GM12878 (cell line): ENCODE results near the gene RCAN1. TPM values are rescaled to one million over a fixed set of nuclear protein-coding genes. Genes with fewer than 3 reads are reported as not detected.

Experiments
- ATAC-seq: fragments of 200-7000 bp; cut with Tn5 transposase; 3 replicates; pipeline ENCODE4 v1.9.1; 2020; ENCODE audit warnings: mild to moderate bottlenecking, moderate library complexity
- BruUV-seq: library from RNA; stranded (reverse); fragments of 400-500 nt; replicated peaks from 2 replicates; lab custom pipeline; 2021; lab: Mats Ljungman, UMichigan
- CTCF ChIA-PET: fragments of 300-600 bp; sonication (Branson Sonifier 250); formaldehyde crosslinking; extraction: SDS; loops from one replicate; lab custom pipeline; 2021; ENCODE audit warnings: inconsistent platforms; lab: Yijun Ruan, JAX
- POLR2A ChIA-PET: fragments of 350-600 bp; formaldehyde crosslinking; extraction: SDS; loops from one replicate; lab custom pipeline; 2021; ENCODE audit warnings: inconsistent platforms; lab: Charles Lee
- RAD21 ChIA-PET: fragments of 300-600 bp; sonication (Branson Sonifier 250); formaldehyde crosslinking; loops from one replicate; lab custom pipeline; 2023; ENCODE audit warnings: antibody characterized with exemption; ENCODE audit not compliant: unreplicated experiment; lab: Charles Lee
- SMC1A ChIA-PET: fragments of 300-600 bp; sonication (Branson Sonifier 250); formaldehyde crosslinking; loops from one replicate; lab custom pipeline; 2023; ENCODE audit not compliant: unreplicated experiment, uncharacterized antibody; lab: Charles Lee
- DNase-seq: peaks from one replicate; pipeline ENCODE4 v3.0.0-alpha.2; 2011; ENCODE audit warnings: low read depth, low spot score
- FAIRE-seq: peaks from 3 replicates; lab custom pipeline; 2011; peaks lifted over from hg19 to GRCh38; lab: Jason Lieb, UNC
- H2AFZ ChIP-seq: 2 replicates; pipeline ENCODE4 v1.6.0; 2011; ENCODE audit warnings: low read depth, low read length, control low read depth; ENCODE audit not compliant: control insufficient read depth
- H3K27ac ChIP-seq: 2 replicates; pipeline ENCODE4 v1.5.1; 2011; ENCODE audit warnings: control low read depth; ENCODE audit not compliant: control insufficient read depth, insufficient read depth
- H3K27me3 ChIP-seq, 2 experiments: replicated peaks in 1 of 2; 2 replicates each; pipeline versions ENCODE4 v1.6.0 to v1.6.1; 2011; ENCODE audit warnings: low read length in 1 of 2; ENCODE audit not compliant: control insufficient read depth in 2 of 2, insufficient read depth in 2 of 2
- H3K36me3 ChIP-seq, 2 experiments: 2 replicates each; pipeline ENCODE4 v1.5.1; 2011; ENCODE audit warnings: low read length in 1 of 2; ENCODE audit not compliant: control insufficient read depth in 2 of 2, insufficient read depth in 2 of 2
- H3K4me1 ChIP-seq: 2 replicates; pipeline ENCODE4 v1.6.1; 2011; ENCODE audit warnings: mild to moderate bottlenecking, low read length, moderate library complexity, mixed read lengths; ENCODE audit not compliant: control insufficient read depth, insufficient read depth
- H3K4me2 ChIP-seq: 2 replicates; pipeline ENCODE4 v1.6.0; 2011; ENCODE audit warnings: control low read depth; ENCODE audit not compliant: control insufficient read depth, insufficient read depth
- H3K4me3 ChIP-seq: fragments of 200-600 bp; sonication (generic); 2 replicates; pipeline ENCODE4 v1.5.1; 2016
- H3K79me2 ChIP-seq: 2 replicates; pipeline ENCODE4 v1.6.0; 2011; ENCODE audit warnings: low read length; ENCODE audit not compliant: control insufficient read depth, insufficient read depth
- H3K9ac ChIP-seq: 2 replicates; pipeline ENCODE4 v1.8.0; 2011; ENCODE audit warnings: low read length, control low read depth, mixed read lengths; ENCODE audit not compliant: control insufficient read depth, insufficient read depth
- H3K9me3 ChIP-seq: replicated peaks from 3 replicates; pipeline ENCODE4 v1.5.1; 2011; ENCODE audit warnings: mild to moderate bottlenecking, low read length; ENCODE audit not compliant: control insufficient read depth, insufficient read depth
- H4K20me1 ChIP-seq: 2 replicates; pipeline ENCODE4 v1.6.0; 2011; ENCODE audit not compliant: control insufficient read depth, insufficient read depth
- ATF7 ChIP-seq: fragments of 450-650 bp; IDR thresholded peaks from 2 replicates; pipeline ENCODE4 v1.6.1; 2016; ENCODE audit warnings: low read depth, mild to moderate bottlenecking
- BACH1 ChIP-seq: fragments of 450-650 bp; IDR thresholded peaks from 2 replicates; pipeline ENCODE4 v1.6.1; 2017; ENCODE audit warnings: mild to moderate bottlenecking, borderline replicate concordance
- BRCA1 ChIP-seq: IDR thresholded peaks from 2 replicates; pipeline ENCODE4 v1.6.1; 2011; ENCODE audit warnings: low read depth, low read length, improper control_type of control experiment
- MTA2 ChIP-seq: fragments of 450-650 bp; IDR thresholded peaks from 2 replicates; pipeline ENCODE4 v1.6.1; 2016; ENCODE audit warnings: low read depth, mild to moderate bottlenecking, moderate library complexity
- NFXL1 ChIP-seq: fragments of 450-650 bp; IDR thresholded peaks from 2 replicates; pipeline ENCODE4 v1.6.1; 2017; ENCODE audit warnings: antibody characterized with exemption, mild to moderate bottlenecking, borderline replicate concordance
- NFYB ChIP-seq: IDR thresholded peaks from 2 replicates; pipeline ENCODE4 v1.6.1; 2011; ENCODE audit warnings: low read depth, mild to moderate bottlenecking, low read length, improper control_type of control experiment, moderate library complexity; ENCODE audit not compliant: insufficient read depth
- NR2C2 ChIP-seq: IDR thresholded peaks from 2 replicates; pipeline ENCODE4 v1.6.1; 2011; ENCODE audit warnings: borderline replicate concordance, low read depth; ENCODE audit not compliant: control insufficient read depth, insufficient read length
- NR2F1 ChIP-seq: fragments of 450-650 bp; conservative IDR thresholded peaks from 2 replicates; pipeline ENCODE4 v1.6.1; 2017; ENCODE audit warnings: mild to moderate bottlenecking
- RELA ChIP-seq: fragments of 450-650 bp; IDR thresholded peaks from 2 replicates; pipeline ENCODE4 v1.8.0; 2014; ENCODE audit warnings: borderline replicate concordance; ENCODE audit not compliant: partially characterized antibody
- RUNX3 ChIP-seq: IDR thresholded peaks from 2 replicates; pipeline ENCODE4 v1.6.1; 2012; ENCODE audit warnings: low read length, inconsistent platforms
- SMAD1 ChIP-seq: fragments of 450-650 bp; IDR thresholded peaks from 2 replicates; pipeline ENCODE4 v1.6.1; 2018; ENCODE audit warnings: mild to moderate bottlenecking, low read depth; ENCODE audit not compliant: partially characterized antibody
- TBL1XR1 ChIP-seq: IDR thresholded peaks from 2 replicates; pipeline ENCODE4 v1.6.1; 2012; ENCODE audit warnings: low read depth, low read length, improper control_type of control experiment
- WGBS: methylation state at CpG from one replicate; pipeline ENCODE4 v1.1.6; 2016; ENCODE audit warnings: low lambda C conversion rate; ENCODE audit not compliant: insufficient replicate concordance, insufficient coverage; ENCODE audit errors: missing lambda C conversion rate; 5-methylcytosine and 5-hydroxymethylcytosine counted together
- in situ Hi-C: fragments of 300-500 bp; cut with MboI; formaldehyde crosslinking; loops from 9 replicates; pipeline ENCODE4 v1.14.3; 2018; ENCODE audit warnings: mixed read lengths
- intact Hi-C: fragments of 100-400 bp; cut with micrococcal nuclease; formaldehyde crosslinking; loops from one replicate; pipeline ENCODE4 v1.14.2; 2022; ENCODE audit not compliant: unreplicated experiment
- polyA plus RNA-seq, 11 experiments: library from polyadenylated mRNA; depleted of rRNA in 4 of 11; unstranded in 6 of 11; stranded (reverse) in 5 of 11; fragments of >200 nt; fragmentation: Nextera tagmentation in 4 of 11; fragmentation: Illumina TruSeq in 1 of 11; extraction: Ambion mirVana in 4 of 11; extraction: Trizol in 1 of 11; gene quantifications; 1 replicate in 1 of 11; 2 replicates in 10 of 11; pipeline versions ENCODE4 v1.2.1 to v1.2.3, GENCODE V29; 2011 to 2016; ENCODE audit warnings: inconsistent platforms in 2 of 11, missing spikeins in 2 of 11, low read depth in 1 of 11
- total RNA-seq, 4 experiments: library from RNA; depleted of rRNA in 3 of 4; stranded (reverse); fragments of >200 nt in 3 of 4; fragmentation: Illumina TruSeq in 1 of 4; extraction: Trizol in 1 of 4; gene quantifications; 2 replicates each; pipeline versions ENCODE4 v1.2.1 to v1.2.3, GENCODE V29; 2013 to 2021

Gene RCAN1
- total and polyA plus RNA-seq, 10 of the 15 experiments (the other 5 are each of a cell fraction or from before 2014, with no cell fraction given), result 2.8 to 12.9 (median 10.5) TPM

GRCh38 chr21:34520281-34520680 lies 94.6 kb downstream of the RCAN1 start:
- ChIA-PET SMC1A (interaction anchor here (1.7 kb wide), 1 partner anchor 82 kb away, joined by 6 read pairs; no protein-coding TSS in a partner anchor), POLR2A (no interaction called here), CTCF (interaction anchor here (0.8 to 1.2 kb wide), 3 partner anchors 9 to 83 kb away, joined by 3 to 4 read pairs (median 3); no protein-coding TSS in a partner anchor), RAD21 (no interaction called here)
- DNase-seq (no peak), FAIRE-seq (no peak), ATAC-seq (no peak)
- no peaks in the 10 kb centered on the region for H4K20me1 ChIP-seq
- no peak overlapping the region for H3K4me3 ChIP-seq
- no peak overlapping the region for H2AFZ ChIP-seq
- no peak overlapping the region for H3K27ac ChIP-seq
- H3K79me2 ChIP-seq, result no peaks in the 10 kb centered on the region
- H3K9me3 ChIP-seq, result no peaks in the 10 kb centered on the region
- H3K4me1 ChIP-seq, result peaks cover 7% of the 10 kb centered on the region; the same call in 1 of the 2 replicates
- no peak for TF ChIP-seq NFYB
- no peak for TF ChIP-seq RELA
- TF ChIP-seq ATF7, result no peak
- TF ChIP-seq MTA2, result no peak
- TF ChIP-seq BACH1, result no peak
- BruUV-seq, result no TSS peak
- no peak overlapping the region for H3K4me2 ChIP-seq
- in situ Hi-C loops, result no loop called here
- H3K27me3 ChIP-seq, result no peaks in the 10 kb centered on the region
- H3K36me3 ChIP-seq, result peaks cover 0 to 2% of the 10 kb centered on the region in 2 experiments; a peak in 1 of 4 replicates
- WGBS, result 95% methylated on average over 6 of the region's 6 CpGs
- intact Hi-C loops, result no loop called here
- no peak overlapping the region for H3K9ac ChIP-seq

GRCh38 chr21:34519694-34520093 lies 95.2 kb downstream of the RCAN1 start:
- no peaks in the 10 kb centered on the region for H3K9me3 ChIP-seq
- no peak for DNase-seq
- no peaks in the 10 kb centered on the region for H4K20me1 ChIP-seq
- H3K27ac ChIP-seq, result no peak overlapping the region
- ChIA-PET CTCF (interaction anchor here (1.0 to 1.2 kb wide), 2 partner anchors 24 to 83 kb away, joined by 3 to 4 read pairs; no protein-coding TSS in a partner anchor), RAD21 (no interaction called here), SMC1A (interaction anchor here (1.7 kb wide), 1 partner anchor 83 kb away, joined by 6 read pairs; no protein-coding TSS in a partner anchor), POLR2A (no interaction called here)
- H3K9ac ChIP-seq, result no peak overlapping the region
- H3K79me2 ChIP-seq, result no peaks in the 10 kb centered on the region
- TF ChIP-seq TBL1XR1 (no peak), RUNX3 (no peak), NR2C2 (no peak), BRCA1 (no peak), NFXL1 (no peak), NR2F1 (no peak), SMAD1 (no peak)
- H2AFZ ChIP-seq, result no peak overlapping the region
- no peaks in the 10 kb centered on the region for H3K27me3 ChIP-seq
- H3K36me3 ChIP-seq, result peaks cover 0 to 2% of the 10 kb centered on the region in 2 experiments; a peak in 1 of 4 replicates
- H3K4me3 ChIP-seq, result no peak overlapping the region
- H3K4me2 ChIP-seq, result no peak overlapping the region
- FAIRE-seq, result no peak
- 84% methylated on average over 8 of the region's 8 CpGs for WGBS
- no peak for ATAC-seq
- BruUV-seq, result no TSS peak
- peaks cover 7% of the 10 kb centered on the region; the same call in 1 of the 2 replicates for H3K4me1 ChIP-seq
- intact Hi-C loops (no loop called here), in situ Hi-C loops (no loop called here)
